K562 (cell line): ENCODE measurements around the gene SPDEF. TPM values are rescaled to one million over a fixed set of nuclear protein-coding genes. Genes with fewer than 3 reads are reported as not detected.

Source experiments
- ATAC-seq: fragments of 200-7000 bp; cut with Tn5 transposase; 3 replicates; pipeline ENCODE4 v1.9.1; 2020; ENCODE audit warnings: moderate library complexity
- BruUV-seq: library from RNA; stranded (reverse); fragments of 400-500 nt; replicated peaks from 2 replicates; lab custom pipeline; 2021; lab: Mats Ljungman, UMichigan
- CTCF ChIA-PET: fragments of 300-600 bp; formaldehyde crosslinking; extraction: SDS; loops from one replicate; lab custom pipeline; 2021; ENCODE audit warnings: low intra/inter-chr PET ratio; lab: Yijun Ruan, JAX
- POLR2A ChIA-PET: fragments of 300-600, 350-650 bp; sonication (Branson Sonifier 250); formaldehyde crosslinking; extraction: SDS; loops from one replicate; lab custom pipeline; 2021; ENCODE audit warnings: antibody characterized with exemption, inconsistent platforms; lab: Yijun Ruan, JAX
- DNase-seq, 4 experiments: peaks; one replicate each; pipeline versions ENCODE4 v3.0.0 to v3.0.0-alpha.2; 2011 to 2018; ENCODE audit warnings: low spot score in 3 of 4, mixed read lengths in 3 of 4; ENCODE audit errors: extremely low read depth in 1 of 4
- FAIRE-seq: peaks from 2 replicates; lab custom pipeline; 2011; peaks lifted over from hg19 to GRCh38; lab: Jason Lieb, UNC
- H2AFZ ChIP-seq: 2 replicates; pipeline ENCODE4 v1.6.0; 2011; ENCODE audit warnings: low read depth, low read length, control low read depth, inconsistent platforms
- H3K27ac ChIP-seq: fragments of 200-600 bp; 3 replicates; pipeline ENCODE4 v1.8.0; 2011; ENCODE audit warnings: low read depth, mild to moderate bottlenecking, control low read depth, inconsistent platforms, low read length, moderate library complexity, mixed read lengths; ENCODE audit errors: extremely low read depth
- H3K27me3 ChIP-seq, 2 experiments: fragments of 300-600 bp in 1 of 2; 2 replicates in 1 of 2; 3 replicates in 1 of 2; pipeline versions ENCODE4 v1.6.0 to v1.8.0; 2011; ENCODE audit warnings: inconsistent platforms in 2 of 2, low read length in 2 of 2, mild to moderate bottlenecking in 1 of 2, mixed read lengths in 1 of 2, moderate library complexity in 1 of 2; ENCODE audit not compliant: control insufficient read depth in 2 of 2, insufficient read depth in 2 of 2
- H3K36me3 ChIP-seq: fragments of 300-600 bp; 3 replicates; pipeline ENCODE4 v1.8.0; 2011; ENCODE audit warnings: mild to moderate bottlenecking, low read length, inconsistent platforms; ENCODE audit not compliant: control insufficient read depth, insufficient read depth
- H3K4me1 ChIP-seq, 2 experiments: fragments of 200-600 bp in 1 of 2; replicated peaks in 1 of 2; 2 replicates in 1 of 2; 3 replicates in 1 of 2; pipeline versions ENCODE4 v1.5.1 to v1.8.0; 2011; ENCODE audit warnings: inconsistent platforms in 2 of 2, low read length in 2 of 2, mild to moderate bottlenecking in 1 of 2, mixed read lengths in 1 of 2, moderate library complexity in 1 of 2; ENCODE audit not compliant: control insufficient read depth in 2 of 2, insufficient read depth in 2 of 2
- H3K4me2 ChIP-seq: 2 replicates; pipeline ENCODE4 v1.6.1; 2011; ENCODE audit warnings: low read length, control low read depth, inconsistent platforms, mixed read lengths; ENCODE audit not compliant: insufficient read depth
- H3K4me3 ChIP-seq: fragments of 200-600 bp; sonication (generic), shearing (Covaris generic); 2 replicates; pipeline ENCODE4 v1.5.1; 2016; ENCODE audit warnings: control low read depth, inconsistent platforms
- H3K79me2 ChIP-seq: fragments of 200-600 bp; 3 replicates; pipeline ENCODE4 v1.8.0; 2011; ENCODE audit warnings: low read length, inconsistent platforms; ENCODE audit not compliant: control insufficient read depth, insufficient read depth
- H3K9ac ChIP-seq, 2 experiments: 2 replicates each; pipeline versions ENCODE4 v1.6.0 to v1.6.1; 2011; ENCODE audit warnings: low read depth in 2 of 2, low read length in 2 of 2, control low read depth in 1 of 2, inconsistent platforms in 1 of 2, mild to moderate bottlenecking in 1 of 2, mixed read lengths in 1 of 2; ENCODE audit not compliant: insufficient read depth in 1 of 2
- H3K9me1 ChIP-seq: one replicate; pipeline ENCODE4 v1.6.0; 2011; ENCODE audit warnings: inconsistent platforms, mild to moderate bottlenecking, low read length, moderate library complexity; ENCODE audit not compliant: control insufficient read depth, insufficient read depth
- H3K9me3 ChIP-seq: replicated peaks from 2 replicates; pipeline ENCODE4 v1.5.1; 2011; ENCODE audit warnings: low read depth, low read length, inconsistent platforms; ENCODE audit not compliant: control insufficient read depth, insufficient read depth
- H4K20me1 ChIP-seq: replicated peaks from 2 replicates; pipeline ENCODE4 v1.6.1; 2011; ENCODE audit warnings: low read length, inconsistent platforms, mixed read lengths; ENCODE audit not compliant: control insufficient read depth, insufficient read depth
- CBFB ChIP-seq: sonication (generic); formaldehyde crosslinking; IDR thresholded peaks from 2 replicates; pipeline ENCODE4 v1.4.0; 2020; ENCODE audit warnings: mild to moderate bottlenecking, missing genetic modification reagents
- HDAC1 ChIP-seq, 2 experiments: fragments of 450-650 bp; IDR thresholded peaks; 2 replicates each; pipeline ENCODE4 v1.6.1; 2016 to 2017; ENCODE audit warnings: inconsistent platforms in 1 of 2, mild to moderate bottlenecking in 1 of 2, moderate library complexity in 1 of 2
- HNRNPK ChIP-seq: fragments of 200-400 bp; formaldehyde crosslinking; IDR thresholded peaks from one replicate; pipeline ENCODE4 v1.6.1; 2018; ENCODE audit warnings: mild to moderate bottlenecking, low read depth, low read length; ENCODE audit not compliant: poor library complexity, severe bottlenecking
- KDM1A ChIP-seq, 2 experiments: fragments of 450-650 bp; IDR thresholded peaks; 2 replicates each; pipeline ENCODE4 v1.6.1; 2016; ENCODE audit warnings: mild to moderate bottlenecking in 2 of 2
- KLF13 ChIP-seq: fragments of 450-650 bp; IDR thresholded peaks from 2 replicates; pipeline ENCODE4 v1.6.1; 2016; ENCODE audit warnings: missing genetic modification characterization, low read depth, mild to moderate bottlenecking, missing compliant biosample characterization, moderate library complexity, borderline replicate concordance
- MCM3 ChIP-seq: fragments of 450-650 bp; IDR thresholded peaks from 2 replicates; pipeline ENCODE4 v1.6.1; 2016
- NFATC3 ChIP-seq: fragments of 450-650 bp; IDR thresholded peaks from 2 replicates; pipeline ENCODE4 v1.6.1; 2017; ENCODE audit warnings: mild to moderate bottlenecking
- NONO ChIP-seq, 2 experiments: fragments of 200-400 bp in 1 of 2; fragments of 450-650 bp in 1 of 2; formaldehyde crosslinking in 1 of 2; IDR thresholded peaks; 2 replicates each; pipeline ENCODE4 v1.6.1; 2017; ENCODE audit warnings: low read depth in 2 of 2, mild to moderate bottlenecking in 2 of 2, moderate library complexity in 2 of 2, low read length in 1 of 2
- NR3C1 ChIP-seq: sonication (generic); formaldehyde crosslinking; IDR thresholded peaks from 2 replicates; pipeline ENCODE4 v1.8.1; 2022; ENCODE audit warnings: missing genetic modification reagents
- RBM25 ChIP-seq: fragments of 200-400 bp; formaldehyde crosslinking; IDR thresholded peaks from 2 replicates; pipeline ENCODE4 v1.6.1; 2018; ENCODE audit warnings: low read length, low read depth, moderate library complexity; ENCODE audit not compliant: severe bottlenecking
- SMARCA5 ChIP-seq: fragments of 450-650 bp; IDR thresholded peaks from 2 replicates; pipeline ENCODE4 v1.6.1; 2016
- ZNF436 ChIP-seq: fragments of 250-450, 450-650 bp; sonication (Bioruptor Pico); formaldehyde crosslinking; IDR thresholded peaks from 2 replicates; pipeline ENCODE4 v1.7.0; 2020; ENCODE audit warnings: mild to moderate bottlenecking
- WGBS: fragments of 100-300 bp; shearing (Covaris generic); methylation state at CpG from one replicate; pipeline ENCODE4 v1.1.6; 2016; ENCODE audit warnings: low coverage, mixed read lengths; ENCODE audit not compliant: insufficient coverage; ENCODE audit errors: missing lambda C conversion rate; 5-methylcytosine and 5-hydroxymethylcytosine counted together
- in situ Hi-C: fragments of 300-500 bp; cut with MboI; formaldehyde crosslinking; loops from 4 replicates; pipeline ENCODE4 v1.15.0; 2018; ENCODE audit warnings: inconsistent platforms, mixed read lengths
- intact Hi-C: fragments of 100-400 bp; cut with micrococcal nuclease; formaldehyde crosslinking; loops from 2 replicates; pipeline ENCODE4 v1.14.2; 2022
- polyA plus RNA-seq, 8 experiments: library from polyadenylated mRNA; depleted of rRNA in 4 of 8; stranded (reverse) in 5 of 8; unstranded in 3 of 8; fragments of >200 nt; fragmentation: Nextera tagmentation in 2 of 8; fragmentation: Illumina TruSeq in 1 of 8; extraction: Ambion mirVana in 2 of 8; extraction: Trizol in 1 of 8; gene quantifications; 2 replicates each; pipeline versions ENCODE4 v1.2.1 to v1.2.3, GENCODE V29; 2011 to 2014; ENCODE audit warnings: inconsistent platforms in 1 of 8, missing spikeins in 1 of 8
- total RNA-seq, 7 experiments: library from RNA; depleted of rRNA in 6 of 7; stranded (reverse); fragments of >200 nt in 6 of 7; fragmentation: Illumina TruSeq in 2 of 7; extraction: Trizol in 2 of 7; gene quantifications; 2 replicates each; pipeline versions ENCODE4 v1.2.1 to v1.2.3, GENCODE V29; 2011 to 2021; ENCODE audit warnings: low replicate concordance in 1 of 7
- TF ChIP-seq, protein P1 (sequence below): sonication (generic); formaldehyde crosslinking; IDR thresholded peaks from 2 replicates; pipeline ENCODE4 v1.8.1; 2023; ENCODE audit warnings: mild to moderate bottlenecking, missing genetic modification reagents
- TF ChIP-seq, protein P2 (sequence below): sonication (generic); formaldehyde crosslinking; IDR thresholded peaks from 2 replicates; pipeline ENCODE4 v1.8.0; 2023; ENCODE audit warnings: missing genetic modification reagents, mild to moderate bottlenecking, borderline replicate concordance
- TF ChIP-seq, protein P3 (sequence below): fragments of 450-650 bp; IDR thresholded peaks from 2 replicates; pipeline ENCODE4 v1.6.1; 2016; ENCODE audit warnings: antibody characterized with exemption

Gene SPDEF
- total and polyA plus RNA-seq, 9 of the 15 experiments (the other 6 are each of a cell fraction or from before 2014, with no cell fraction given) = 0.04 to 0.12 (median 0.11) TPM; not detected in 5

GRCh38 chr6:34556493-34556892, 364 bp upstream of the SPDEF start:
- no peak overlapping the region for H3K4me3 ChIP-seq
- no peaks in the 10 kb centered on the region for H3K79me2 ChIP-seq
- no TSS peak for BruUV-seq
- intact Hi-C loops (no loop called here), in situ Hi-C loops (no loop called here)
- CTCF ChIA-PET = no interaction called here
- H2AFZ ChIP-seq = no peak overlapping the region
- WGBS = 57% methylated on average over 9 of the region's 9 CpGs
- no peaks in the 10 kb centered on the region for H4K20me1 ChIP-seq
- no peak overlapping the region for H3K27ac ChIP-seq
- peaks cover 39 to 78% of the 10 kb centered on the region in 2 experiments; a peak in 4 of 5 replicates for H3K4me1 ChIP-seq
- ATAC-seq (no peak), FAIRE-seq (no peak), DNase-seq (no peak)
- POLR2A ChIA-PET = interaction anchor here (2.8 kb wide), 1 partner anchor 11 kb away, joined by 15 read pairs; no protein-coding TSS in a partner anchor
- peaks cover 5% of the 10 kb centered on the region for H3K9me1 ChIP-seq
- H3K36me3 ChIP-seq = no peaks in the 10 kb centered on the region
- H3K9me3 ChIP-seq = peaks cover 8% of the 10 kb centered on the region
- H3K9ac ChIP-seq = peak overlapping the region in 1 of 2 experiments; percentile 38; a peak in 1 of 4 replicates
- H3K27me3 ChIP-seq = no peaks in the 10 kb centered on the region
- H3K4me2 ChIP-seq = no peak overlapping the region
- TF ChIP-seq HDAC1 (IDR thresholded peaks at IDR 0.05) = peak in 1 of 2 experiments; percentile 33; a peak in 1 of 4 replicates
- no peak for TF ChIP-seq KLF13
- TF ChIP-seq MCM3 = no peak
- no peak for TF ChIP-seq NONO (IDR thresholded peaks at IDR 0.05; ENCODE audit: low read depth in 2 of 2, low read length in 1 of 2)
- TF ChIP-seq RBM25 = peak; percentile 91
- TF ChIP-seq, protein P1, sequence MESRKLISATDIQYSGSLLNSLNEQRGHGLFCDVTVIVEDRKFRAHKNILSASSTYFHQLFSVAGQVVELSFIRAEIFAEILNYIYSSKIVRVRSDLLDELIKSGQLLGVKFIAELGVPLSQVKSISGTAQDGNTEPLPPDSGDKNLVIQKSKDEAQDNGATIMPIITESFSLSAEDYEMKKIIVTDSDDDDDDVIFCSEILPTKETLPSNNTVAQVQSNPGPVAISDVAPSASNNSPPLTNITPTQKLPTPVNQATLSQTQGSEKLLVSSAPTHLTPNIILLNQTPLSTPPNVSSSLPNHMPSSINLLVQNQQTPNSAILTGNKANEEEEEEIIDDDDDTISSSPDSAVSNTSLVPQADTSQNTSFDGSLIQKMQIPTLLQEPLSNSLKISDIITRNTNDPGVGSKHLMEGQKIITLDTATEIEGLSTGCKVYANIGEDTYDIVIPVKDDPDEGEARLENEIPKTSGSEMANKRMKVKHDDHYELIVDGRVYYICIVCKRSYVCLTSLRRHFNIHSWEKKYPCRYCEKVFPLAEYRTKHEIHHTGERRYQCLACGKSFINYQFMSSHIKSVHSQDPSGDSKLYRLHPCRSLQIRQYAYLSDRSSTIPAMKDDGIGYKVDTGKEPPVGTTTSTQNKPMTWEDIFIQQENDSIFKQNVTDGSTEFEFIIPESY (CRISPR knock-in tag) = peak; percentile 77; the same call in 1 of the 2 replicates
- TF ChIP-seq SMARCA5 = peak; percentile 88
- TF ChIP-seq KDM1A (IDR thresholded peaks at IDR 0.05) = peak; percentile 74 to 81
- TF ChIP-seq, protein P2, sequence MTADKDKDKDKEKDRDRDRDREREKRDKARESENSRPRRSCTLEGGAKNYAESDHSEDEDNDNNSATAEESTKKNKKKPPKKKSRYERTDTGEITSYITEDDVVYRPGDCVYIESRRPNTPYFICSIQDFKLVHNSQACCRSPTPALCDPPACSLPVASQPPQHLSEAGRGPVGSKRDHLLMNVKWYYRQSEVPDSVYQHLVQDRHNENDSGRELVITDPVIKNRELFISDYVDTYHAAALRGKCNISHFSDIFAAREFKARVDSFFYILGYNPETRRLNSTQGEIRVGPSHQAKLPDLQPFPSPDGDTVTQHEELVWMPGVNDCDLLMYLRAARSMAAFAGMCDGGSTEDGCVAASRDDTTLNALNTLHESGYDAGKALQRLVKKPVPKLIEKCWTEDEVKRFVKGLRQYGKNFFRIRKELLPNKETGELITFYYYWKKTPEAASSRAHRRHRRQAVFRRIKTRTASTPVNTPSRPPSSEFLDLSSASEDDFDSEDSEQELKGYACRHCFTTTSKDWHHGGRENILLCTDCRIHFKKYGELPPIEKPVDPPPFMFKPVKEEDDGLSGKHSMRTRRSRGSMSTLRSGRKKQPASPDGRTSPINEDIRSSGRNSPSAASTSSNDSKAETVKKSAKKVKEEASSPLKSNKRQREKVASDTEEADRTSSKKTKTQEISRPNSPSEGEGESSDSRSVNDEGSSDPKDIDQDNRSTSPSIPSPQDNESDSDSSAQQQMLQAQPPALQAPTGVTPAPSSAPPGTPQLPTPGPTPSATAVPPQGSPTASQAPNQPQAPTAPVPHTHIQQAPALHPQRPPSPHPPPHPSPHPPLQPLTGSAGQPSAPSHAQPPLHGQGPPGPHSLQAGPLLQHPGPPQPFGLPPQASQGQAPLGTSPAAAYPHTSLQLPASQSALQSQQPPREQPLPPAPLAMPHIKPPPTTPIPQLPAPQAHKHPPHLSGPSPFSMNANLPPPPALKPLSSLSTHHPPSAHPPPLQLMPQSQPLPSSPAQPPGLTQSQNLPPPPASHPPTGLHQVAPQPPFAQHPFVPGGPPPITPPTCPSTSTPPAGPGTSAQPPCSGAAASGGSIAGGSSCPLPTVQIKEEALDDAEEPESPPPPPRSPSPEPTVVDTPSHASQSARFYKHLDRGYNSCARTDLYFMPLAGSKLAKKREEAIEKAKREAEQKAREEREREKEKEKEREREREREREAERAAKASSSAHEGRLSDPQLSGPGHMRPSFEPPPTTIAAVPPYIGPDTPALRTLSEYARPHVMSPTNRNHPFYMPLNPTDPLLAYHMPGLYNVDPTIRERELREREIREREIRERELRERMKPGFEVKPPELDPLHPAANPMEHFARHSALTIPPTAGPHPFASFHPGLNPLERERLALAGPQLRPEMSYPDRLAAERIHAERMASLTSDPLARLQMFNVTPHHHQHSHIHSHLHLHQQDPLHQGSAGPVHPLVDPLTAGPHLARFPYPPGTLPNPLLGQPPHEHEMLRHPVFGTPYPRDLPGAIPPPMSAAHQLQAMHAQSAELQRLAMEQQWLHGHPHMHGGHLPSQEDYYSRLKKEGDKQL (CRISPR knock-in tag) = 0 out of 2 replicates have a peak, but pooled peaks have one; percentile 52
- 0 out of 2 replicates have a peak, but pooled peaks have one; percentile 42 for TF ChIP-seq CBFB (CRISPR knock-in tag)
- TF ChIP-seq, protein P3, sequence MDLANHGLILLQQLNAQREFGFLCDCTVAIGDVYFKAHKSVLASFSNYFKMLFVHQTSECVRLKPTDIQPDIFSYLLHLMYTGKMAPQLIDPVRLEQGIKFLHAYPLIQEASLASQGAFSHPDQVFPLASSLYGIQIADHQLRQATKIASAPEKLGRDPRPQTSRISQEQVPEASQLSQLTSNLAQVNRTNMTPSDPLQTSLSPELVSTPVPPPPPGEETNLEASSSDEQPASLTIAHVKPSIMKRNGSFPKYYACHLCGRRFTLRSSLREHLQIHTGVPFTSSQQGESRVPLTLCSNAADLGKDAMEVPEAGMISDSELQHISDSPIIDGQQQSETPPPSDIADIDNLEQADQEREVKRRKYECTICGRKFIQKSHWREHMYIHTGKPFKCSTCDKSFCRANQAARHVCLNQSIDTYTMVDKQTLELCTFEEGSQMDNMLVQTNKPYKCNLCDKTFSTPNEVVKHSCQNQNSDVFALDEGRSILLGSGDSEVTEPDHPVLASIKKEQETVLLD = no peak
- TF ChIP-seq HNRNPK = no peak
- TF ChIP-seq NFATC3 = no peak
- peak; percentile 83 for TF ChIP-seq ZNF436 (CRISPR knock-in tag)
- no peak for TF ChIP-seq NR3C1 (CRISPR knock-in tag)
